KBM-7 (cell line): ENCODE results near the gene GRXCR2.
"Not testable (repeated sequence)": the region's sequence is repeated elsewhere in the genome, so short reads cannot be mapped to it uniquely, and the experiment has no call there.

Experiments used
- DNase-seq: peaks from one replicate; pipeline ENCODE4 v3.0.0-alpha.2; 2015
- in situ Hi-C: fragments of 300-500 bp; cut with MboI; formaldehyde crosslinking; loops from 2 replicates; pipeline ENCODE4 v1.14.3; 2020; ENCODE audit warnings: low sequenced_read_pairs, low pct_unique_long_range_greater_than_20kb, mixed read lengths

GRXCR2 gene

DNA sequence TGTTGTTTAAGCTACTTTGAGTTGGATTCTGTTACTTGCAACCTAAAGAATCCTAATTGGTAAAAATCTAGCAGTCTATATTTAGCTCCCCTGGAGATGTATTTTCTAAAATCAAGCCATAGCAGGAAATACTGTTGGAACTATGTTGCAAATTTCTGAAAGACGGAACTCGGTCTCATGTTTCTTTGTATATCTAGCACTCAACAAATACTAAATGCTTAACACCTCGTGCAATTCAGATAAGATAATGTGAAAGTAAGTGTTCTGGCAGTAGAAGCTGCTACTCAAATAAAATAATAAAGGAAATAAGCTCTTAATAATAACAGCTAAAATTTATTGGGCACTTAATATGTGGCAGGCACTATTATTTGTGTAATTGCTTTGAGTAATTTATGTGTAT is 26.7 kb downstream of the GRXCR2 start:
- no peak for DNase-seq
- in situ Hi-C loops = no loop called here

DNA sequence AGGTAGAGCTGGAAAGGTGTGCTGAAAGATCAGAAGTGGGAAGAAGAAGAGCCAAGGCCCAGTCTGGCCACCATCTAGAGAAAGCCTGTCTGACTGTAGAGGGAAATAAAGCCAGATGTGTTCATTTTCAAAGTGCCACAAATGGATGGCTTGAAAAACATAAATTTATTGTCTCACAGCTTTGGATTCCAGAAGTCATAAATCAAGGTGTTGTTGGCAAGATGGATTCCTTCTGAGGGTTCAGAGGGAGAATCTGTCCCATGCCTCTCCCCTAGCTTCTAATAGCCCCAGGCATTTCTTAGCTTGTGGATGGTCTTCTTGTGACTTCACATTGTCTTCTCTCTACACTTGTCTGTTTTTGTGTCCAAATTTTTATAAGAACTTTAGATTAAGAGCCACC is 31.5 kb downstream of the GRXCR2 start:
- in situ Hi-C loops = no loop called here
- DNase-seq = no peak

GRCh38 chr5:145840458-145841132 is 32.2 kb downstream of the GRXCR2 start:
- DNase-seq = no peak
- in situ Hi-C loops = no loop called here

GRCh38 chr5:145838276-145838675 is 34.5 kb downstream of the GRXCR2 start:
- DNase-seq = no peak
- in situ Hi-C loops = no loop called here

GRCh38 chr5:145836241-145836640 is 36.6 kb downstream of the GRXCR2 start:
- in situ Hi-C loops, DNase-seq: not testable (repeated sequence)

- no peak for DNase-seq
- in situ Hi-C loops = no loop called here
Observed at GRCh38 chr5:145835848-145836239, 37.0 kb downstream of the GRXCR2 start.

GRCh38 chr5:145834917-145835847 is 37.6 kb downstream of the GRXCR2 start, which contains the start of gene PRELID2:
PRELID2 (minus strand) TSS chr5:145835342; CDS start chr5:145835251, 91 bp downstream.
- peak; percentile 97 for DNase-seq
- in situ Hi-C loops = no loop called here

DNA sequence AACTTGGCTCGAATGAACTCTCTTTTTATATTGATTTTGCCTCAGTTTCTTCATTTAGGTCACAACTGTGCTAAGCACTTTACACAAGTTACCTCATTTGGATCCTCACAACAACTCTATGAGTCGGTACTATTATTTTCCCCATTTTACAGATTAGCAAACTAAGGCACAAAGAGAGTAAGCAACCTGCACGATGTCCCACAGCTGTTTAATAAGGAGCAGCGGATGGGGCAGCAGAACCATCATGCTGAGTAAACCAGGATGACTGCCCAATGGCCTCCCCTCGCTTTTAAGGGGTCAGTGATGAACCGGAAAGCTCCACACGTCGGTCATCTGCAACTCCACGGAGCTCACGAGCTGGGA is 38.3 kb downstream of the GRXCR2 start:
- in situ Hi-C loops = no loop called here
- no peak for DNase-seq

GRCh38 chr5:145833631-145834200 is 39.1 kb downstream of the GRXCR2 start:
- DNase-seq = no peak
- in situ Hi-C loops = no loop called here

GRCh38 chr5:145830594-145830993 is 42.2 kb downstream of the GRXCR2 start:
- in situ Hi-C loops = no loop called here
- DNase-seq = peak; percentile 43

GRCh38 chr5:145829708-145830361 is 43.0 kb downstream of the GRXCR2 start:
- DNase-seq = no peak
- in situ Hi-C loops = no loop called here

DNA sequence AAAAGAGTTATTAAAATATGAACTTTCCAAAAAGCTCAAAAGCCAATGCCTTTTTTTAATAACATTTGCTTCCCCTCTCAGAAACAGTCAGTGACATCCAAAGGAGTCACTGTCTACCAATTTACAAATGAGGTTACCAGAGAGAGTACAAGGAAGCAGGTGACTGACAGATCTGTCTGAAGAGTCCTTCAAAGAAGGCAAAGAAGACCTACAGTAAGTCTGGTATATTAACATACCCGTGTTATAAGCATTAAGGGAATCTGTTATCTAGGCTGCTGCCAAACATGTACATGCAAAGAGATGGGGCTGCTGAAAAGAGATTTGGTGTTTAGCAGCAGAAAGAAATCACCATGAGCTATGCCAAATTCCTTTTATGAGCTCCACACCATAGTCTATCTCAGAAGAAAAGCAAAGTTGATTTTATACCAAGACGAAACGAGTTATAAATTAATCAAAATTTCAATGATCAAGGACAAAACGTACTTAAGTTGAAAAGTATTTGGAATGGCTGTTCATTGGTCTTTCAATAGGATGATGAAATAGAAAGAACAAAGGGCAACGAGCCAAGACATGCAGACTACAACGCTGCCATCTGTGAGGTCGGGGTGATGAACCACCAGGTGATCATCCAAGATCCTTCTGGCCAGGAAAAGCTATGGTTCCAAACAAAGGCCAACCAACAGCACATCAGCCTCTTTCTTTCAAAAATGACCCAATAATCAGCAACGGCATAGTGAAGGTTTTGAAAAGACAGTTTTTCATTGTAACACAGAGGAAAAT is 45.7 kb downstream of the GRXCR2 start:
- no peak for DNase-seq
- in situ Hi-C loops = no loop called here

DNA sequence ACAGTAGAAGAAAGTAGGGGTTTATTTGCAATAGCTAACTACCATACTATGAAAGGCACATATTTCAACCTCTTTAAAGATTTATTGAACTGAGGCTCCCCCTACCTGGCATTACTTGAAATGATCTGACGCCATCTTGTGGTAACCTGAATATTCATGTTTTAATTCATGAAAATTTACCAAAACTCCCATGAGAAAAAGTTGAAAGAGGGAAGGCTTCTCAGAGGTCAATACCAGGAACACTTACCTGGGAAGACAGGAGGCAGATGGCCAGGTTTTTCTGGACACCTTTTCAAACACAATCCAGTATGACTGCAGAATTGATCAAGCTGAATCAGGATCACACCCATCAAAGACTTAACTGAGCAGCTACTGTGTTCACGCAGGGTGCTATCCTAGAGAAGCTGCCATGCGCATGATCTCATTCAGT is 47.0 kb downstream of the GRXCR2 start:
- peak; percentile 70 for DNase-seq
- in situ Hi-C loops = no loop called here

- no peak for DNase-seq
- in situ Hi-C loops = no loop called here
Observed at GRCh38 chr5:145824040-145824439, 48.8 kb downstream of the GRXCR2 start.

GRCh38 chr5:145818604-145819003 is 54.2 kb downstream of the GRXCR2 start:
- no peak for DNase-seq
- in situ Hi-C loops = no loop called here

DNA sequence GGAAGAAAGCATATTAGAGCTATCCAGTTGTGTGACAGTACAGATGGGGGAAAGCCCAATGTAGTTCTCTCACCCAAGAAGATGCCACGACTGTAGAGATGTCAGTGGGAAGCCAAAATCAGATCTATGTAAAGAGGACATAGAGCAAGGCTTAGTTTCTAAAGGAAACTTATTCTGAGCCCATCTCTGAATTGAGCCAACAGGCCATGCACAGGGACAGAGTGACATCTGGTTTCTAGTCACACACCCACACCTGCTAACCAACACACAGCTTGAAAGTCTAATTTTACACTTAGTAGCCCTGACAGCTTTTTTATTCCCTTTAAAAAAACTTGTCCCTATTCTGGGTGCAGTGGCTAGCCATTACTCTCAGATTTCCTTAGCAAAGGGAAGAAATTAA is 59.9 kb downstream of the GRXCR2 start:
- in situ Hi-C loops = no loop called here
- DNase-seq = no peak

DNA sequence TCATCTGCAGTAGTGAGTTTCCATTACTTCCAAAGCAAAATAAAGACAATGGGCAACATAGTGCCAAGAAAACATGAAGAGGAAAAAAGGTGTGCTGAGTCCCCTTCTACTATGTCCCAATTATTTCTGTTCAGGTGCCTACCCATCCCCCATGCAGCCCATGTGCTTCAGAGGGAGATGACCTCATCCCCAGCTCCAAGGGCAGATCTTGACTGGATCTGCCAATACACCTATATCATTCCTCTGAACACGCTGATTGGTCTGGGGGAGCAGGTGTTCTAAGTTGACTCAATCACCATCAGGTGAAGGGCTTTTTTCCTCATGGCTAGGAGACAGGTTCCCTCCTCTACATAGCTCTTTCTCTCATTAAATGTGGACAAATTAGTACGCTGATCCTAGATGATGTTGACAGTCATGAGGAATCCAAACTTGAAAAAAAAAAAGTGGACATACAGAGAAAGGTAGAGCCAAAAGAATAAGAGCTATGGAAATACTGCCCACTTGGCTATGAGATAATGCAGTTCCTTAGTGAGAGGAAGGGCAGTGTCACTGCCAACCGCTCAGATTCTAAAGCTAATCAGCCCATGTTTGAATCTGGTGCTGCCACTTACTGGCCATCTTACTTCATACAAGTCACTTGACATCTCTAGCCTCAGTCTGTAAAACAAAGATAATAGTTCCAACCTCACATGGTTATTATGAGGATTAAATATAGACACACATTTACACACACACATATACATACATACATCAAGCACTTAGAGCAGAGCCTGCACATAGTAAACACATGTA is 60.8 kb downstream of the GRXCR2 start:
- in situ Hi-C loops = no loop called here
- no peak for DNase-seq
